HepG2 (cell line): ENCODE results near the gene NFIL3. TPM values are rescaled to one million over a fixed set of nuclear protein-coding genes. Genes with fewer than 3 reads are reported as not detected.

Experiments
- ARNT ChIP-seq: fragments of 450-650 bp; IDR thresholded peaks from 2 replicates; pipeline ENCODE4 v1.6.1; 2017
- BATF2 ChIP-seq: sonication (generic); formaldehyde crosslinking; IDR thresholded peaks from 2 replicates; pipeline ENCODE4 v1.8.0; 2022; ENCODE audit warnings: mild to moderate bottlenecking, missing genetic modification reagents, moderate library complexity
- CERS6 ChIP-seq: sonication (generic); formaldehyde crosslinking; IDR thresholded peaks from 2 replicates; pipeline ENCODE4 v1.5.0; 2020; ENCODE audit warnings: missing genetic modification reagents
- DR1 ChIP-seq: sonication (generic); formaldehyde crosslinking; IDR thresholded peaks from 2 replicates; pipeline ENCODE4 v1.8.0; 2021; ENCODE audit warnings: mild to moderate bottlenecking, missing genetic modification reagents, inconsistent platforms
- GATA4 ChIP-seq: sonication (generic); IDR thresholded peaks from 2 replicates; pipeline ENCODE4 v1.6.1; 2016; ENCODE audit warnings: antibody characterized with exemption, low read depth, borderline replicate concordance
- KDM2A ChIP-seq: sonication (generic); formaldehyde crosslinking; IDR thresholded peaks from 2 replicates; pipeline ENCODE4 v1.4.0; 2020; ENCODE audit warnings: low read depth, missing genetic modification reagents, borderline replicate concordance
- MBD4 ChIP-seq: IDR thresholded peaks from 2 replicates; pipeline ENCODE4 v1.6.1; 2012; ENCODE audit warnings: low read length, inconsistent platforms, borderline replicate concordance
- PATZ1 ChIP-seq: sonication (generic); formaldehyde crosslinking; IDR thresholded peaks from 2 replicates; pipeline ENCODE4 v1.4.0; 2020; ENCODE audit warnings: missing genetic modification reagents
- PAX8 ChIP-seq: sonication (generic); formaldehyde crosslinking; IDR thresholded peaks from 2 replicates; pipeline ENCODE4 v1.8.0; 2022; ENCODE audit warnings: mild to moderate bottlenecking, missing genetic modification reagents, borderline replicate concordance
- PHF21A ChIP-seq: sonication (generic); formaldehyde crosslinking; IDR thresholded peaks from 2 replicates; pipeline ENCODE4 v1.5.0; 2020; ENCODE audit warnings: mild to moderate bottlenecking, missing genetic modification reagents
- RAD21 ChIP-seq: fragments of 450-650 bp; formaldehyde crosslinking; IDR thresholded peaks from 2 replicates; pipeline ENCODE4 v1.5.0; 2020; ENCODE audit warnings: mild to moderate bottlenecking
- RAD51 ChIP-seq: fragments of 450-650 bp; IDR thresholded peaks from 2 replicates; pipeline ENCODE4 v1.6.1; 2016; ENCODE audit warnings: borderline replicate concordance
- RCOR2 ChIP-seq: IDR thresholded peaks from 2 replicates; pipeline ENCODE4 v1.6.1; 2016; ENCODE audit warnings: missing biosample characterization, missing genetic modification reagents
- RNF219 ChIP-seq: sonication (generic); formaldehyde crosslinking; IDR thresholded peaks from 2 replicates; pipeline ENCODE4 v1.5.0; 2020; ENCODE audit warnings: mild to moderate bottlenecking, missing genetic modification reagents
- TIGD3 ChIP-seq: sonication (generic); formaldehyde crosslinking; IDR thresholded peaks from 2 replicates; pipeline ENCODE4 v1.5.1; 2020; ENCODE audit warnings: mild to moderate bottlenecking, missing genetic modification reagents, borderline replicate concordance
- ZFP91 ChIP-seq: sonication (generic); formaldehyde crosslinking; IDR thresholded peaks from 2 replicates; pipeline ENCODE4 v1.9.0; 2022; ENCODE audit warnings: missing genetic modification reagents, mild to moderate bottlenecking, borderline replicate concordance
- ZNF24 ChIP-seq: fragments of 450-650 bp; IDR thresholded peaks from 2 replicates; pipeline ENCODE4 v1.6.1; 2017; ENCODE audit warnings: antibody characterized with exemption, mild to moderate bottlenecking
- ZNF678 ChIP-seq: sonication (generic); formaldehyde crosslinking; IDR thresholded peaks from 2 replicates; pipeline ENCODE4 v1.4.0; 2020; ENCODE audit warnings: mild to moderate bottlenecking, missing genetic modification reagents
- polyA plus RNA-seq, 8 experiments: library from polyadenylated mRNA; depleted of rRNA in 3 of 8; stranded (reverse) in 7 of 8; unstranded in 1 of 8; fragments of >200 nt; fragmentation: Illumina TruSeq in 4 of 8; extraction: Trizol in 4 of 8; gene quantifications; 2 replicates each; pipeline versions ENCODE4 v1.2.1 to v1.2.3, GENCODE V29; 2011 to 2016; ENCODE audit warnings: low read depth in 4 of 8, missing spikeins in 1 of 8, mixed read lengths in 1 of 8; ENCODE audit not compliant: insufficient read depth in 1 of 8
- total RNA-seq, 5 experiments: library from RNA; depleted of rRNA; stranded (reverse); fragments of >200 nt; fragmentation: Illumina TruSeq; extraction: Trizol; gene quantifications; 2 replicates each; pipeline ENCODE4 v1.2.3, GENCODE V29; 2016; ENCODE audit warnings: low read depth in 1 of 5

Gene NFIL3
- total and polyA plus RNA-seq, 2 of the 13 experiments (the other 11 are each of a cell fraction or from before 2014, with no cell fraction given): 46.6 to 54.2 TPM

- TF ChIP-seq RAD21 (CRISPR knock-in tag): peak; percentile 46; the same call in 1 of the 2 replicates
- TF ChIP-seq PATZ1 (CRISPR knock-in tag): no peak
- no peak for TF ChIP-seq ZNF24
- no peak for TF ChIP-seq PHF21A (CRISPR knock-in tag)
- no peak for TF ChIP-seq CERS6 (CRISPR knock-in tag)
- peak; percentile 37; the same call in 1 of the 2 replicates for TF ChIP-seq KDM2A (CRISPR knock-in tag)
- peak; percentile 70; the same call in 1 of the 2 replicates for TF ChIP-seq ZFP91 (CRISPR knock-in tag)
- TF ChIP-seq BATF2 (CRISPR knock-in tag): no peak
- TF ChIP-seq TIGD3 (CRISPR knock-in tag): no peak
- no peak for TF ChIP-seq RAD51
- no peak for TF ChIP-seq ZNF678 (CRISPR knock-in tag)
- no peak; the same call in 1 of the 2 replicates for TF ChIP-seq RNF219 (CRISPR knock-in tag)
- peak; percentile 20; the same call in 1 of the 2 replicates for TF ChIP-seq DR1 (CRISPR knock-in tag)
- no peak for TF ChIP-seq RCOR2
- no peak for TF ChIP-seq GATA4
- no peak for TF ChIP-seq ARNT
- no peak for TF ChIP-seq MBD4
- peak; percentile 63; the same call in 1 of the 2 replicates for TF ChIP-seq PAX8 (CRISPR knock-in tag)
Measured at GRCh38 chr9:91361291-91362050, 62.2 kb downstream of the NFIL3 start, which contains the start of gene AUH (continued).
